NCI-H1694 (cell line): Measurements from ENCODE around the gene ZBTB12.

Experiments used
- DNase-seq: peaks from one replicate; lab custom pipeline; 2025; lab: John Stamatoyannopoulos, UW

The ZBTB12 gene

GRCh38 chr6:31896856-31897611, 4.9 kb downstream of the ZBTB12 start:
- DNase-seq, result no peak

- DNase-seq, result no peak
Observed at GRCh38 chr6:31896493-31896855, 5.4 kb downstream of the ZBTB12 start.

DNA sequence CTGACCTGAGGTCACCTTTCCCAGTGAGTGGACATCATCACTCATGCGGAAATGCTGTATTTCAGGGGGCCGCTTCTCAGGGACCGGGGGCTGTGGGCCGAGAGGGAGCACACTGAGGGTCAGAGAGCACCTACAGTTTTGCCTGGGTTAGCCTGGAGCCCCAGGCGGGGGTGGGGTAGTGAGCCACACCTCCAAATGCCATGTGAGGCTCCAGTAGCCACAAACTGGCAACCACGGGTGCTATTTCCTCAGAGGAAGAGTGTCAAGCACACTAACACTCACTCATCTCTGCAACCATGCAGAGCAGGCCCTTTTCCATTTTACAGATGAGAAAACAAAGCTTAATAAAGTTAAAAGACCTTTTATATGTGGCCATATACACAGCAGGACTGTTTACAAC, 9.1 kb downstream of the ZBTB12 start:
- DNase-seq, result no peak

- DNase-seq, result no peak
Observed at GRCh38 chr6:31889331-31889972, 12.4 kb downstream of the ZBTB12 start.

GRCh38 chr6:31888276-31889258, 13.3 kb downstream of the ZBTB12 start:
- DNase-seq, result no peak

- DNase-seq, result no peak
Observed at GRCh38 chr6:31887173-31888007, 14.5 kb downstream of the ZBTB12 start.

- DNase-seq, result no peak
Observed at GRCh38 chr6:31886541-31886991, 15.3 kb downstream of the ZBTB12 start.

DNA sequence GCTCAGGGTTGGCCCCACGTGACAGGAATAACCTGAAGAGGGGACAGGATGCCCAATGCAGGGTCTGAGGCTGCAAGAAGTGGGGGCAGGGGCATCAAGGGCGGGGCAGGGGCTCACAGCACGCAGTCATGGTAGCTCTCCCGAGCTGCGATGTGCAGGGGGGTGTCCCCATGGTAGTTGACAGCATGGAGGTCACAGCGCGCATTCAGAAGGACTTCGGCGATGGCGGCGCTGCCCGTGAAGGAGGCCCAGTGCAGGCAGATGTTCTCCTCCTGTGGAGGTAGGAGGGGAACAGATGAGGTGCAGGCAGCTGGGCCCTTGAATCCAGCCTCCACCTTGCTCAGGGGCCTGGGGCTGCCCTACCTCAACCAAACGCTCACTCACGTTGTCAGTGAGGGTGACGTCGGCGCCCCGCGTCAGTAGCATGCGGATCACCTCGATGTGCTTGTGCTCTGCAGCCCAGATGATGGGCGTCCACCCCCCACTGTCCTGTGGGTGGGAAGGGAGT, 17.3 kb downstream of the ZBTB12 start:
- no peak for DNase-seq

GRCh38 chr6:31883676-31884075, 18.2 kb downstream of the ZBTB12 start:
- no peak for DNase-seq

- DNase-seq, result no peak
Observed at GRCh38 chr6:31882344-31882743, 19.5 kb downstream of the ZBTB12 start.

GRCh38 chr6:31881136-31881859, 20.6 kb downstream of the ZBTB12 start:
- no peak for DNase-seq

- no peak for DNase-seq
Observed at GRCh38 chr6:31880616-31881015, 21.3 kb downstream of the ZBTB12 start.

DNA sequence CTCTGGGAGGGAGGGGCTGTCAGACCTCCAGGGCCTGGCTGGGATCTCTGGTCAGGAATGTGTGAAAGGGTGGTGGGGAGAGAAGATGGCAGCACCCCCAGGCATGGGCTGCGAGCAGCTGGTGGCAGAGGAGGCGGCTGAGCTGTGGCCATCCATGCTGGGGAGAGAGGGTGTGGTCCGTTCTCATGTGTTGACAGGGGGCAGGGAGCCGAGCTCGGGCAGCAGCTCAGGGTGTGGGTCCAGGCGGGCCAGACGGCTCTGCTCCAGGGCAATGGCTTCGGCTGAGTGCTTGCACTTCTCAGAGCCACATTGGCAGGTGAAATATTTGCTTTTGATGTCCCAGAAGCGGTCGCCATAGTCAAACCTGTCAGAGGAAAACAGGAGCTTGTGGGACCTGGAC, 22.0 kb downstream of the ZBTB12 start:
- no peak for DNase-seq

DNA sequence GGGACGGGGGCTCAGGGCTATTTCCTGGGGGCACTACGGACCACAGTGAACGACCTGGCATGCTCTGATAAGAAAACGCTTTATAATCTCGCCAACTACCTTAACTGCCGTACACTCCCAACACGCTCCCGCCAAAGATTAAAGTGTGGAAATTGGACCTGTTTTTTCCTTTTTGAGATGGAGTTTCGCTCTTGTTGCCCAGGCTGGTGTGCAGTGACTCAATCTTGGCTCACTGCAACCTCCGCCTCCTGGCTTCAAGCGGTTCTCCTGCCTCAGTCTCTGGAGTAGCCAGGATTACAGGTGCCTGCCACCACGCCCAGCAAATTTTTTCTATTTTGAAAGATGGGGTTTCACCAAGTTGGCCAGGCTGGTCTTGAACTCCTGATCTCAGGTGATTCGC, 22.7 kb downstream of the ZBTB12 start:
- DNase-seq, result no peak

DNA sequence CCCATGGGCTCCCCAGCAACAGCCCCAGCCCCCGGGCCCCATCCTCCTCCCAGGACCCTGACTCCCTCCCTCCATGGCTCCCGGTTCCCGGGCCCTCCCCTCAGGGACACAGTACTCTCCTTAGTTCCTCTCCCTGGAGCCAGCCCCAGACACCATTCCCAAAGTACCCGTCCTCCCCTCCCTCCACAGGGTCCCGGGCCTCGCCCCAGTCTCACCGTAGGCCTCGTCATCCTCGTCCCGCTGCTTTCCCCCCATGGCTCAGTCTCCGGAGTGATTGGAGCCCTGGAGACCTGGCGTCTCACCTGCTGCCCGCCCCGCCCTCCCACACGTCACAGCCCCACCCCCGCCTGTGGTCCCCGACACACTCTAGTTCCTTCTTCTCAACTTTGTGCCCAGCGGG, 23.2 kb downstream of the ZBTB12 start, which contains the start of gene SLC44A4:
TSS of gene SLC44A4 (minus strand) at position 272 of the 400 bp plus-strand sequence. CDS start at position 255, 17 bp downstream.
- DNase-seq, result no peak

DNA sequence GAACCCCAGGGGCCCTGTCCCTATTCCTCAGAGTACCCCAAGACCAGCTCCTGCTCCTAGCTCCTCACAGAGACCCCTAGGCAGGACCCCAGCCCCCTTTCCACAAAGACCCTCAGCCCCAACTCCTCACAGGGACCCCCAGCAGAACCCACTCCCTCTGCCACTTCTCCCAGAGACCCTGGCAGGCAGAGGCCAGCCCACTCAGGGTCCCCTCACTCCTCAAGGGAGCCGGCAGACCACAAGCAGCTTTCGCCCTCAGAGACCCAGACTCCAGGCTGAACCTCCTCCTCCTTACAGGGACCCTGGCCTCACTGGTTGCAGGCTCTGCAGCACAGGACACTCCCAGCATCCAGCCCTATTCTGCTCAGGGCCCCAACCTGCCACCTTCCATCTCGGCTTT, 23.7 kb downstream of the ZBTB12 start:
- DNase-seq, result no peak

GRCh38 chr6:31877651-31878161, 24.2 kb downstream of the ZBTB12 start:
- no peak for DNase-seq

GRCh38 chr6:31877125-31877650, 24.7 kb downstream of the ZBTB12 start:
- no peak for DNase-seq

- DNase-seq, result no peak
Observed at GRCh38 chr6:31876357-31876756, 25.5 kb downstream of the ZBTB12 start.

- no peak for DNase-seq
Observed at GRCh38 chr6:31875877-31876276, 26.0 kb downstream of the ZBTB12 start.
